GM12878 (cell line): ENCODE data around the gene FGFBP1. TPM values are rescaled to one million over a fixed set of nuclear protein-coding genes. Genes with fewer than 3 reads are reported as not detected.

Source experiments
- ATAC-seq: fragments of 200-7000 bp; cut with Tn5 transposase; 3 replicates; pipeline ENCODE4 v1.9.1; 2020; ENCODE audit warnings: mild to moderate bottlenecking, moderate library complexity
- BruUV-seq: library from RNA; stranded (reverse); fragments of 400-500 nt; replicated peaks from 2 replicates; lab custom pipeline; 2021; lab: Mats Ljungman, UMichigan
- CTCF ChIA-PET: fragments of 300-600 bp; sonication (Branson Sonifier 250); formaldehyde crosslinking; extraction: SDS; loops from one replicate; lab custom pipeline; 2021; ENCODE audit warnings: inconsistent platforms; lab: Yijun Ruan, JAX
- POLR2A ChIA-PET: fragments of 350-600 bp; formaldehyde crosslinking; extraction: SDS; loops from one replicate; lab custom pipeline; 2021; ENCODE audit warnings: inconsistent platforms; lab: Charles Lee
- RAD21 ChIA-PET: fragments of 300-600 bp; sonication (Branson Sonifier 250); formaldehyde crosslinking; loops from one replicate; lab custom pipeline; 2023; ENCODE audit warnings: antibody characterized with exemption; ENCODE audit not compliant: unreplicated experiment; lab: Charles Lee
- SMC1A ChIA-PET: fragments of 300-600 bp; sonication (Branson Sonifier 250); formaldehyde crosslinking; loops from one replicate; lab custom pipeline; 2023; ENCODE audit not compliant: unreplicated experiment, uncharacterized antibody; lab: Charles Lee
- DNase-seq: peaks from one replicate; pipeline ENCODE4 v3.0.0-alpha.2; 2011; ENCODE audit warnings: low read depth, low spot score
- FAIRE-seq: peaks from 3 replicates; lab custom pipeline; 2011; peaks lifted over from hg19 to GRCh38; lab: Jason Lieb, UNC
- H2AFZ ChIP-seq: 2 replicates; pipeline ENCODE4 v1.6.0; 2011; ENCODE audit warnings: low read depth, low read length, control low read depth; ENCODE audit not compliant: control insufficient read depth
- H3K27ac ChIP-seq: 2 replicates; pipeline ENCODE4 v1.5.1; 2011; ENCODE audit warnings: control low read depth; ENCODE audit not compliant: control insufficient read depth, insufficient read depth
- H3K27me3 ChIP-seq, 2 experiments: replicated peaks in 1 of 2; 2 replicates each; pipeline versions ENCODE4 v1.6.0 to v1.6.1; 2011; ENCODE audit warnings: low read length in 1 of 2; ENCODE audit not compliant: control insufficient read depth in 2 of 2, insufficient read depth in 2 of 2
- H3K36me3 ChIP-seq, 2 experiments: 2 replicates each; pipeline ENCODE4 v1.5.1; 2011; ENCODE audit warnings: low read length in 1 of 2; ENCODE audit not compliant: control insufficient read depth in 2 of 2, insufficient read depth in 2 of 2
- H3K4me1 ChIP-seq: 2 replicates; pipeline ENCODE4 v1.6.1; 2011; ENCODE audit warnings: mild to moderate bottlenecking, low read length, moderate library complexity, mixed read lengths; ENCODE audit not compliant: control insufficient read depth, insufficient read depth
- H3K4me2 ChIP-seq: 2 replicates; pipeline ENCODE4 v1.6.0; 2011; ENCODE audit warnings: control low read depth; ENCODE audit not compliant: control insufficient read depth, insufficient read depth
- H3K4me3 ChIP-seq: fragments of 200-600 bp; sonication (generic); 2 replicates; pipeline ENCODE4 v1.5.1; 2016
- H3K79me2 ChIP-seq: 2 replicates; pipeline ENCODE4 v1.6.0; 2011; ENCODE audit warnings: low read length; ENCODE audit not compliant: control insufficient read depth, insufficient read depth
- H3K9ac ChIP-seq: 2 replicates; pipeline ENCODE4 v1.8.0; 2011; ENCODE audit warnings: low read length, control low read depth, mixed read lengths; ENCODE audit not compliant: control insufficient read depth, insufficient read depth
- H3K9me3 ChIP-seq: replicated peaks from 3 replicates; pipeline ENCODE4 v1.5.1; 2011; ENCODE audit warnings: mild to moderate bottlenecking, low read length; ENCODE audit not compliant: control insufficient read depth, insufficient read depth
- H4K20me1 ChIP-seq: 2 replicates; pipeline ENCODE4 v1.6.0; 2011; ENCODE audit not compliant: control insufficient read depth, insufficient read depth
- CEBPZ ChIP-seq: fragments of 150-350 bp; IDR thresholded peaks from 2 replicates; pipeline ENCODE4 v1.6.1; 2016; ENCODE audit warnings: low read depth, low read length
- DPF2 ChIP-seq: fragments of 450-650 bp; IDR thresholded peaks from 2 replicates; pipeline ENCODE4 v1.6.1; 2017; ENCODE audit warnings: mild to moderate bottlenecking
- KLF5 ChIP-seq: fragments of 450-650 bp; IDR thresholded peaks from 2 replicates; pipeline ENCODE4 v1.6.1; 2014; ENCODE audit warnings: mild to moderate bottlenecking; ENCODE audit not compliant: partially characterized antibody
- NFYA ChIP-seq: IDR thresholded peaks from 2 replicates; pipeline ENCODE4 v1.6.1; 2011; ENCODE audit warnings: low read depth, mild to moderate bottlenecking, low read length, improper control_type of control experiment, borderline replicate concordance
- PAX5 ChIP-seq: IDR thresholded peaks from 2 replicates; pipeline ENCODE4 v1.6.1; 2011; ENCODE audit warnings: low read depth, low read length, borderline replicate concordance
- POLR2AphosphoS5 ChIP-seq: IDR thresholded peaks from 2 replicates; pipeline ENCODE4 v1.6.1; 2011; ENCODE audit warnings: mild to moderate bottlenecking, low read length, inconsistent platforms
- TARDBP ChIP-seq: IDR thresholded peaks from 2 replicates; pipeline ENCODE4 v1.6.1; 2016; ENCODE audit warnings: borderline replicate concordance
- ZBED1 ChIP-seq: IDR thresholded peaks from 2 replicates; pipeline ENCODE4 v1.6.1; 2016; ENCODE audit warnings: borderline replicate concordance
- ZNF217 ChIP-seq: fragments of 450-650 bp; IDR thresholded peaks from 2 replicates; pipeline ENCODE4 v1.6.1; 2017; ENCODE audit warnings: antibody characterized with exemption, mild to moderate bottlenecking
- ZNF592 ChIP-seq: fragments of 450-650 bp; IDR thresholded peaks from 2 replicates; pipeline ENCODE4 v1.6.1; 2017; ENCODE audit warnings: mild to moderate bottlenecking, moderate library complexity
- ZSCAN29 ChIP-seq: fragments of 450-650 bp; IDR thresholded peaks from 2 replicates; pipeline ENCODE4 v1.6.1; 2017; ENCODE audit warnings: mild to moderate bottlenecking, moderate library complexity
- WGBS: methylation state at CpG from one replicate; pipeline ENCODE4 v1.1.6; 2016; ENCODE audit warnings: low lambda C conversion rate; ENCODE audit not compliant: insufficient replicate concordance, insufficient coverage; ENCODE audit errors: missing lambda C conversion rate; 5-methylcytosine and 5-hydroxymethylcytosine counted together
- in situ Hi-C: fragments of 300-500 bp; cut with MboI; formaldehyde crosslinking; loops from 9 replicates; pipeline ENCODE4 v1.14.3; 2018; ENCODE audit warnings: mixed read lengths
- intact Hi-C: fragments of 100-400 bp; cut with micrococcal nuclease; formaldehyde crosslinking; loops from one replicate; pipeline ENCODE4 v1.14.2; 2022; ENCODE audit not compliant: unreplicated experiment
- polyA plus RNA-seq, 11 experiments: library from polyadenylated mRNA; depleted of rRNA in 4 of 11; unstranded in 6 of 11; stranded (reverse) in 5 of 11; fragments of >200 nt; fragmentation: Nextera tagmentation in 4 of 11; fragmentation: Illumina TruSeq in 1 of 11; extraction: Ambion mirVana in 4 of 11; extraction: Trizol in 1 of 11; gene quantifications; 1 replicate in 1 of 11; 2 replicates in 10 of 11; pipeline versions ENCODE4 v1.2.1 to v1.2.3, GENCODE V29; 2011 to 2016; ENCODE audit warnings: inconsistent platforms in 2 of 11, missing spikeins in 2 of 11, low read depth in 1 of 11
- total RNA-seq, 4 experiments: library from RNA; depleted of rRNA in 3 of 4; stranded (reverse); fragments of >200 nt in 3 of 4; fragmentation: Illumina TruSeq in 1 of 4; extraction: Trizol in 1 of 4; gene quantifications; 2 replicates each; pipeline versions ENCODE4 v1.2.1 to v1.2.3, GENCODE V29; 2013 to 2021
- TF ChIP-seq, protein P1 (sequence below): fragments of 450-650 bp; IDR thresholded peaks from 2 replicates; pipeline ENCODE4 v1.6.1; 2016; ENCODE audit warnings: mild to moderate bottlenecking, moderate library complexity, borderline replicate concordance

Gene FGFBP1
- total and polyA plus RNA-seq, 10 of the 15 experiments (the other 5 are each of a cell fraction or from before 2014, with no cell fraction given): 0.09 to 0.11 (median 0.09) TPM; not detected in 7

DNA sequence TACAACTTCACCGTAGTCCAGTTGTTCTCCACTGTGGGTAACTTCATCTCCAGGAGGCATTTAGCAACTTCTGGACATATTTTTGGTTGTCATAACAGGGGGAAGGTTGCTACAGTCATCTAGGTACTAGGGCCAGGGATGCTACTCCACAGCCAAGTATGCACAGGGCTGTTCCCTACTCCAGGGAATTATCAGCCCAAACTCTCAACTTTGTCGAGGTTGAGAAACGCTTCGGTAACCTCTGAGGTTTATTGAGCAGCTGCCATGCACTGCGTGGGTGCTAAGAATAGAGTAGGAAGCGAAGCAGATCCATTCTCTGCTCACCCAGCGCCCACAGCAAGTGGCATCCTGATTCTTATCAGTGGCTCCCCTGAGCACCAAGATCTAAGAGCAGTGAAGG, 8.2 kb downstream of the FGFBP1 start:
- Histone ChIP-seq H2AFZ (no peak overlapping the region), H3K27me3 (no peaks in the 10 kb centered on the region; a peak in 2 of 4 replicates), H3K36me3 (no peaks in the 10 kb centered on the region), H3K9me3 (no peaks in the 10 kb centered on the region; the same call in 2 of the 3 replicates), H3K4me1 (no peaks in the 10 kb centered on the region), H3K9ac (no peak overlapping the region), H4K20me1 (no peaks in the 10 kb centered on the region), H3K27ac (no peak overlapping the region), H3K4me2 (no peak overlapping the region), H3K79me2 (no peaks in the 10 kb centered on the region), H3K4me3 (no peak overlapping the region)
- BruUV-seq: no TSS peak
- intact Hi-C loops: no loop called here
- SMC1A ChIA-PET: no interaction called here
- RAD21 ChIA-PET: no interaction called here
- WGBS: 7% methylated on average over 7 of the region's 7 CpGs
- in situ Hi-C loops: no loop called here
- DNase-seq: no peak
- FAIRE-seq: no peak
- POLR2A ChIA-PET: no interaction called here
- CTCF ChIA-PET: interaction anchor here (0.7 to 1.1 kb wide), 3 partner anchors 23 to 104 kb away, joined by 3 read pairs; no protein-coding TSS in a partner anchor
- peak; percentile 44 for ATAC-seq
- TF ChIP-seq, protein P1, sequence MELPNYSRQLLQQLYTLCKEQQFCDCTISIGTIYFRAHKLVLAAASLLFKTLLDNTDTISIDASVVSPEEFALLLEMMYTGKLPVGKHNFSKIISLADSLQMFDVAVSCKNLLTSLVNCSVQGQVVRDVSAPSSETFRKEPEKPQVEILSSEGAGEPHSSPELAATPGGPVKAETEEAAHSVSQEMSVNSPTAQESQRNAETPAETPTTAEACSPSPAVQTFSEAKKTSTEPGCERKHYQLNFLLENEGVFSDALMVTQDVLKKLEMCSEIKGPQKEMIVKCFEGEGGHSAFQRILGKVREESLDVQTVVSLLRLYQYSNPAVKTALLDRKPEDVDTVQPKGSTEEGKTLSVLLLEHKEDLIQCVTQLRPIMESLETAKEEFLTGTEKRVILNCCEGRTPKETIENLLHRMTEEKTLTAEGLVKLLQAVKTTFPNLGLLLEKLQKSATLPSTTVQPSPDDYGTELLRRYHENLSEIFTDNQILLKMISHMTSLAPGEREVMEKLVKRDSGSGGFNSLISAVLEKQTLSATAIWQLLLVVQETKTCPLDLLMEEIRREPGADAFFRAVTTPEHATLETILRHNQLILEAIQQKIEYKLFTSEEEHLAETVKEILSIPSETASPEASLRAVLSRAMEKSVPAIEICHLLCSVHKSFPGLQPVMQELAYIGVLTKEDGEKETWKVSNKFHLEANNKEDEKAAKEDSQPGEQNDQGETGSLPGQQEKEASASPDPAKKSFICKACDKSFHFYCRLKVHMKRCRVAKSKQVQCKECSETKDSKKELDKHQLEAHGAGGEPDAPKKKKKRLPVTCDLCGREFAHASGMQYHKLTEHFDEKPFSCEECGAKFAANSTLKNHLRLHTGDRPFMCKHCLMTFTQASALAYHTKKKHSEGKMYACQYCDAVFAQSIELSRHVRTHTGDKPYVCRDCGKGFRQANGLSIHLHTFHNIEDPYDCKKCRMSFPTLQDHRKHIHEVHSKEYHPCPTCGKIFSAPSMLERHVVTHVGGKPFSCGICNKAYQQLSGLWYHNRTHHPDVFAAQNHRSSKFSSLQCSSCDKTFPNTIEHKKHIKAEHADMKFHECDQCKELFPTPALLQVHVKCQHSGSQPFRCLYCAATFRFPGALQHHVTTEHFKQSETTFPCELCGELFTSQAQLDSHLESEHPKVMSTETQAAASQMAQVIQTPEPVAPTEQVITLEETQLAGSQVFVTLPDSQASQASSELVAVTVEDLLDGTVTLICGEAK: no peak
- no peak for TF ChIP-seq ZNF217
- TF ChIP-seq PAX5: no peak
- TF ChIP-seq TARDBP: no peak
- no peak for TF ChIP-seq CEBPZ
- no peak for TF ChIP-seq KLF5
- no peak for TF ChIP-seq POLR2AphosphoS5
- TF ChIP-seq ZBED1: no peak
- no peak for TF ChIP-seq ZNF592
- no peak for TF ChIP-seq DPF2
- TF ChIP-seq NFYA: no peak
- TF ChIP-seq ZSCAN29: no peak
